ENCODE results near the gene HEATR1.
A peak's percentile ranks its signal among the peaks of the same experiment; 100 is the strongest.

Gene HEATR1

DNA sequence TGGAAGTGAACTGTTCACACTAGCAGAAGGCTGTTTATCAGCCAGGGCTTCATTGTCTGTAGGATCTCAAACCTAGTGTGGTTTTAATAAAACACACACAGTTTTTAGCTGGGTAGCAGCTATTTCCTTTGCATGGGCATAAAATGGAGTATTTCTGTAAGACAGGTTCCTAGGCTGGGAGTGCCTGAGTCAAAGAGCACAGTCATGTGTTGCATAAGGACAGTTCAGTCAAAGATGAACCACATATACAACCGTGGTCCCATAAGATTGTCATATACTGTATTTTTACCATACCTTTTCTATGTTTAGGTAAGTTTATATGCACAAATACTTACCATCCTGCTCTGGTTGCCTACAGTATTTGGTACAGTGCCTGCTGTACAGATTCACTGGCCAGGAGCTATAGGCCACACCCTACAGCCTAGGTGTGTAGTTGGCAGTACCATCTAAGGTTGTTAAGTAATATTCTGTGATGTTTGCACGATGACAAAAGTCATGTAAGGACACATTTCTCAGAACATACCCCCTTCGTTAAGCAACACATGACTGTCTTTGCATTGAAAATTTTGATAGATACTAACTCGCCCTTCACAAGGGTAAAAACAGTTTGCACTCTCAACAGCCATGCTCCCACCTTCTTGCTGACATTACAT, 63.4 kb downstream of the HEATR1 start:
- no peak for DNase-seq

DNA sequence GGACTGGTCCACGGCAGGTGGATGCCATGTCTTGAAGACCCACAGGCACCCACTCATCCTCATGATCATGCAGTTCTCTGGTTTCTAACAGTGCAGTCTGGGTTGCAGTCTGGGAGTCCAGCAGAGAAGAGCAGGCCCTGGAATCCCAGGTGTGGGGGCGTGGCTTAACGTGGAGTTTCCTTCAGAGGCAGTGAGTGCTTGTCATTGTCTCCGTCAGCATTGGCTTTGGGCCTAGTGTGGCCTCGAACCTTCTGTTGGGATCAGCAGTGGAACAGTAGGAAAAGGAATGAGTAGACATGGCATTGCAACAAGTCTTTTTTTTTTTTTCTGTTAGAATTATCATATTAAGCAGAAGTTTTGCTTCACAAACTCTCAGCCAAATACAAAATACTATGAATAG, 67.8 kb downstream of the HEATR1 start:
- DNase-seq, result no peak

DNA sequence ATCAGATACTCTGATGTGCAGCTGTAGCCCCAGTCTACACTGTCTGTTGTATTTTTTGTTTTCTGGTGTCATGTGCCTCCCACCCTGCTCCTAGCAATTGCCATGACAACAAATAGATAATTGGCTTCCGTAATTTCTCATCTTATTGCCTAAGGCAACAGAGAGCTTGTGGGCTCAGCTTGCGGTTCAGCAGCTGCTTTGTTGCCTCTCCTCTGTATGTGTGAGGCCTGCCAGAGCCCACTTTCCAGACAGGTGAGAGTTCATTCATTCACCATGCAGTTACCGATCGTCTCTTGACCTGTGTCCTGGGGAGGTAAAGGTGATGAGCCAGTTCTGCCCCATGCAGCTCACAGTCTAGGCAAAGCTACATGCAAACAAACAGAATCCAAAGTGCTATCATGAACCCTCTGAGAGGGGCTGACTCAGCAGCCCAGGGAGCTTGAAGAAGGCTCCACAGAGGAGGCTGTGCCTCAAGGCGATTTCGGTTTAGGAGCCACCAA, 68.6 kb downstream of the HEATR1 start:
- peak; percentile 94 for DNase-seq

DNA sequence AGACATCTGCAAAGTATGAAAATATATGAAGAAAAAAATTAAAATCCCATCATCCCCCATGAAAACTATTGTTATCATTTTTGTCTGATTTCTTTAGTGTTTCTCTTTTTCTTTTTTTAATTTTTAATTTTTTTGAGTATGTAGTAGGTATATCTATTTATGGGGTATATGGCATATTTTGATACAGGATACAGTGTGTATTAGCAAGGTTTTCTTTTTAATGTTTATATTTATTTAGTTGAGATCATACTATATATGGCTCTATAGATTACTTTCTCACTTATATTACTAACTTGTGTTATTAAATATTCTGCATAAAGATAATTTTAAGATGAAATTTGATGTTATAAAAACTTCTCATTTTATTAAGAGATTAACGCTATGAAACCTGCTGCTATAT, 69.1 kb downstream of the HEATR1 start:
- no peak for DNase-seq

DNA sequence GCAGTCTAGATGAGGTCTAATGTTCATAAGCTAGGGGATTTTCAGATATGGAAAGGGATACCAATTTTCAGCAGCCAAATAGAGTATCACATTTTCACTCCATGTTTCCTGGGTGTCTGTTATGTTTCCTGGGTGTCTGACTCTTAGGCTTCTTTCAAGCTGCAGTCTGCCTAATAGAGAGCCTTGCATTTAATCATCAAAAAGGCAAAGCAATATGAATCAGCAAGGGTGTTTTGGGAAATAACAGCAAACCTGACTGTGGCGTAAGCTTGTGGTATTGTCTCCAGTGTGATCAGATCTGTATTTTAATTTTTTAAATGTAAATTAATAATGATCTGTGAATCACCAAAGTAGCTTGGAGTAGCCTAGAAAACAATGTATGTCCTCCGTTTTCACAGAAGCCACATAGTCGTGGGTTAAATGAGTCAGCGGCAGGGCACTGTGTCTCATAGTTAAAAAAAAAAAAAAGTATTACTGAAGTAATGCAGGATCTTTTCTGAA, 70.1 kb downstream of the HEATR1 start:
- DNase-seq, result no peak

DNA sequence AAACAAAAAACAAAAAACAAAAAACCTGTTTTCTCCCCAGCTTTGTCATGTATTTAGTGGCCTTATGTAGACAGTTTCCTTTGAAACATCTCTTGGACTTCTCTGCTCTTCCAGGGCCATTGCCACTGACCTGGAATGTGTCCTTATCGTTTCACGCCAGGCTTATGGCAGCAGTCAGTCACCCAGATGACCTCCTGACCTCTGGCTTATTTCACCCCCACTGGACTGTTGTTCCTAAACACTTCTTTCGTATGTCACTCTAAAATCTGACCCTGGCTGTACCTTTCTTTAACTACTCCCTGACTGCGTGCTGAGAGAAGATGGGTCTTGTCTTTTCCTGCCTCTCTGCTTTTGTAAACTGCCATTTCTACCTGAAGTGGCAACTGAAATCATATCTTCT, 71.5 kb downstream of the HEATR1 start:
- DNase-seq, result no peak

DNA sequence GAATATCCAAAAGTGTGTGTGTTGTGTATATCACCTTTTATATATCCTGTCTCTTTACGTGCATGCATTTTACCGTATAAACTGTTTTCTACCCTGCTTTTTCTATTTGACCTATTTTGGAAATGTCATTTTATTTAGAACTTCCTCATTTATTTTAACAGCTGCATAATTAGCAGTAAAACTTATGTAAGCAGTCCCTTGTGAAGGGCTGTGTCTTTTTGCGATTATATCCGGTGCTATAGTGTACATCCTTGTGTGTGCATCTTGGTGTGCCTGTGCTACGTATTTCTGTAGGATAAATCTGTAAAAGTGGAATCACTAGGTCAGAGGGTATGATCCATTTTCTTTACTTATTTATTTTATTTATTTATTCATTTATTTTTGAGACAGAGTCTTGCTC, 73.4 kb downstream of the HEATR1 start:
- DNase-seq, result no peak

DNA sequence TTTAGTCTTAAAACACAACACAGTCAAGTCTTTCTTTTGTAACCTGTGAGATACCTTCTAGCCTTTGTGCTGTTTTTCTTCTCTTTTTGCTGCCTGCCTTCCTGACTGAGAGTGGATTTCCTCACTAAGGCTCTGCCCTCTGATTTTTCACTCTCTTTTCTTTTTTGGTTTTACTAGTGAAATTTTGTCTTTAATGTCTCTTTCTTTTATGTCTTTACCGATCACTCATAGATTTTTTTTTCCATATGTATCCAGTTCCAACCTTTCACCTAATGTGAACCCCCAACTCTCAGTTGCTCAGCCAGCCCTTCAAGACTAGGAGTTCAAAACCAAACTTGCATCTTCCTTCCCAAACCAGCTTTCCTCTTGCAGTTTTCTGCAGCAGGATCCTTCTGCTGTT, 74.0 kb downstream of the HEATR1 start:
- no peak for DNase-seq

DNA sequence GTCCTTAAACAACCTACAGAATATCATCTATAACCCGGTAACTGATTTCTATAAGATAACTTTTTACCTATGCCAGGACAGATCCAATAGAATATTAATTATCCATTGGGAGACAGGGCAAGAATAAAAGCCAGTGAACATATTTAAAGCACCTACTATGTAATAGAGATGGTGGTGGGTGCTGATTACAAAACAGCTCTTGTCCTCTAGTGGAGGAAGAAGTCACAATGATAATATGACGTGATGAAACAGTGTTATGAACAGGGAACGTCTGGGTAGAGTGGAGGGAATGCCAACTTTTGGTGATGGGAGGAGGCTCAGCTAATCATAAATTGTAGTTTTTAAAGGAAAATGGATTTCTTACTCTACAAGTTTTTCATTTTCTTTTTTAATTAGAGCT, 78.2 kb downstream of the HEATR1 start:
- no peak for DNase-seq

DNA sequence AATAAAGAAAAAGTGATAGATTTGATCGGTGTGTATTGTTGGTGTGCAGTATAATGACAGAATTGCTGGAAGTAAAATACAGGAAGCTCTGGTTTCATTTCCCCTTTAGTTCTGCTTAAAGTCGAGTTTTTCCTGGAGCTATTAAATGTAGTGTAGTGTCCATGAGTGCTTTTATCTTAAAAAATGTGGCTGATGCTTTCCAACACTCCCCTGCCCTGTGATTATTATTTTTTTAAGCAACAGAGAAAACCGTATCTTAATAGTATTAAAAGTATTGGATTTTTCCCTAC, 79.5 kb downstream of the HEATR1 start:
- no peak for DNase-seq

DNA sequence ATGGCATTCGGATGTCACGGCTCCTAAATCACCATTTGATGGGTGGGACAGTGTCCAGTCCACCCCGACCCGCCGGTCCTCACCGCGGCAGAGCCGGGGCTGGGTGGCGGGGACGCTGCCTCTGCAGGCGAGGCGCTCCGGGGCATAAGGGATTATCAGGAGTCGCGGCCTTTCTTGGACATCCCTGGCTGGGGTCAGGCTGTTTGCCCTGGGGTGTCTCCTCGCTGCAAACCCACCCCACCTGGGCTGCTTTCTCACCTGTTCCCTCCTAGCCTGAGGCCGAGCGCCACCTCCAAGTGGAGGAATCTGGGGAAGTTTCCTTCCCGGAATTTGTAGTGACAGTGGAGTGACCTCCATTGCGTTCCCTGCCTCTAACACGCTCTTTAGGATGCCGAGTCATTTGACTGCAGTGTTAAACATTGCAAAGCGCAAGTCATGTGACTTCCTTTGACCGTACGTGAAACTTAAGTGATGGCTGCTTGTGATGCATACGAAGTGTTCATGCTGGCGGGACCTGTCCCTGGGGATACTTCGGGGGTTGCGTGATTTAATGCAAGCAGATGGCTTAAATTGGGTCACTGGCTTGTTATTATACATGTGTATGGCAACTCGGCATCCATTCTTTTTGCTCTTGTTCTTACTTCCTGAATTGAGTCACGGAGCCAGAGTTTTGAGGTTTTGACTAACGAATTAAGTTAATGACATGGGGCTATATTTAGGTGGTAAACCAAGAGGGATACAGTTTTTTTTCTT, 80.0 kb downstream of the HEATR1 start:
- peak; percentile 77 for DNase-seq

DNA sequence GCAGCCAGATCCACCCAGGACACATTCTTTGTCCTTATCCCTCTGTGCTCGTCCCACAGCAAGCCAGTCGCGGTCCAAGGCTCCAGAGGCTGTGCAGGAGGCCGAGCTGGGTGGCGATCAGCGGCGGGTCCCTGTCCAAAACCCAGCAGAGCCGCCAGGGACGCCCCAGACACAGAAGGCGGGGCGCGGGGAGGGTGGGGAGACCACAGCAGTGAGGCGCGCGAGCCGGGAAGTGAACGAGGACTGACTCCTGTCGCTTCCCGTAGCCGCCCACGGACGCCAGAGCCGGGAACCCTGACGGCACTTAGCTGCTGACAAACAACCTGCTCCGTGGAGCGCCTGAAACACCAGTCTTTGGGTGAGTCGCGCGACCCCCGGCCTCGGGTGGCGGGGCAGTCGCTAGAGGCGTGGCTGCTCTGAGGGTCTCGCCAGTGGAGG, 80.6 kb downstream of the HEATR1 start, which contains the start of gene LGALS8:
LGALS8 (plus strand) TSS at position 279 of the 438 bp plus-strand sequence. CDS start 2,089 bp downstream, outside the sequence.
- peak; percentile 53 for DNase-seq

DNA sequence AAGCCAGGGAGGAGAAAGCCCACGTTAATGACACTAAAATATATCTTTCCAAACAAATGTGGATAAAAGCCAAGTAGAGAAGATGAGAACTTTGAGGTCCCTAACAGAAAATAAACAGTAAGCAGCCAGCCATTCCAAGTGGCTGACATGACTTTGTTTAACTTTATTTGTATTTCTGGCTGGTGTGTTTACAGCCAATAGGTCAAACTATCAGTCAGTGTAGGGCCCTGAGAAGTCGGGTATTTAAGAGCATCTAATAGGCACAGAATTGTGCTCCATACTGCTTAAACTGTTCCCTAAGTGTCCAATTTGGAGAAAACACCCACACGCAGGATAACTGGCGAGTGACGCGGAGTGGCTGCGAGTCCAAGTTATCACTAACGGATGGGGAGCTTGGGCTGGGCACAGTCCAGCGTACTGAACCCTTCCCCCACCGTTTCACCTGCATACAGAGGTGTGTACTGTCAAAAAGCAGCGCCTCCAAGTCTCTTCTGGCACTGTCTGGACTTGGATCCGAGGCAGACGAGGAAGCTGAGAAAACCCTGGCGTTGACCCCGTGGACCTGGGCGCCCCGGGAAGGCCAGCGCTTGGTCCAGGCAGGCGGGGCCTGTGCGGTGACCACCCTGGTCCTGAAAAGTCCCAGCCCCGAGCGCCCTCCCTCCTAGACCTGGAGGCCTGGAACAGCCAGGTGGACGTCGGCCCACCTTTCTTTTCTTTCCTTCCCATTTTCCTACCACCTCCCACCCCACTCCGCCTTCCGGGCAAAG, 81.2 kb downstream of the HEATR1 start:
- DNase-seq, result no peak

DNA sequence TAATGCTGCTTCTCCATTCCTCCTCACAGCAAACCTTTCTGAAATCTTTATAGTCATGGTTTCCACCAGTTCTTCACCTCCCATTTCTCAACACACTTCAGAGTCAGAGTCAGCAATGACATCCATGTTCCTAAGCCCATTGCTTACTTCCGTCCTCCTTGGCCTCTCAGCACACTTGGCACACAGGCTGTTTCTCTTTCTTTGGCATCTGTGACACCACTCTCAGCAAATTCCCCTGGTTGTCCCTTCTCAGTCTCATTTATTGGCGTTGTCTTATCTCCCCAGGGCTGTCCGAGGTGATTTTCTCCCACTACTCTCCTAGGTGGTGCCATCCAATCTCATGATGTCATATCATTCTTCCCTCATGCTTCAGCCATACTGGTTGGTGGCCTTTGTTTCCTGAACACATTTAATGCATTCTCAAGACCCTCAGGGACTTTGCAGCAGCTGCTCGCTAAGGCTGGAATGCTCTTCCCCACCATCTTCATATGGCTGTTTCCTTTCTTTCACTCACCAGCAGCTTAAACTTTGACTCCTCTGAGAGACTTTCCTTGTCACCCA, 83.8 kb downstream of the HEATR1 start:
- no peak for DNase-seq

DNA sequence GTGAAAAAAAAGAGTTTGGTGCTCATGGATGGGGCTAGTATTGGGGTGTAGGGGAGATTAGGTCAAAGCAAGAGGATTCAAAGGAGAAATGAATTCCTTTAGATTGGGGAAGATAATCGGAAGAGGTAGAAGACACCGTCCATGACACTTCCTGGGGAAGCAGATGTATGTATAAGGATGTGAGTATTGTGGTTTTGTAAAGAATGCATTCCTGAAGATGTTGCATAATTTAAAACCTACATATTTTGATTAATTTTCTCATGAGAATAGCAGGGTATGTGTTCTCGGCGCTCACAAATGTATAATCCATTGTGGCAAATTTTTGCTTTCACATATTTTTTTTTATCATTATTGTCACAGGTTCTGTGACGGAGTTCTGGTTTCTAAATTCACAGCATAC, 86.0 kb downstream of the HEATR1 start:
- no peak for DNase-seq

DNA sequence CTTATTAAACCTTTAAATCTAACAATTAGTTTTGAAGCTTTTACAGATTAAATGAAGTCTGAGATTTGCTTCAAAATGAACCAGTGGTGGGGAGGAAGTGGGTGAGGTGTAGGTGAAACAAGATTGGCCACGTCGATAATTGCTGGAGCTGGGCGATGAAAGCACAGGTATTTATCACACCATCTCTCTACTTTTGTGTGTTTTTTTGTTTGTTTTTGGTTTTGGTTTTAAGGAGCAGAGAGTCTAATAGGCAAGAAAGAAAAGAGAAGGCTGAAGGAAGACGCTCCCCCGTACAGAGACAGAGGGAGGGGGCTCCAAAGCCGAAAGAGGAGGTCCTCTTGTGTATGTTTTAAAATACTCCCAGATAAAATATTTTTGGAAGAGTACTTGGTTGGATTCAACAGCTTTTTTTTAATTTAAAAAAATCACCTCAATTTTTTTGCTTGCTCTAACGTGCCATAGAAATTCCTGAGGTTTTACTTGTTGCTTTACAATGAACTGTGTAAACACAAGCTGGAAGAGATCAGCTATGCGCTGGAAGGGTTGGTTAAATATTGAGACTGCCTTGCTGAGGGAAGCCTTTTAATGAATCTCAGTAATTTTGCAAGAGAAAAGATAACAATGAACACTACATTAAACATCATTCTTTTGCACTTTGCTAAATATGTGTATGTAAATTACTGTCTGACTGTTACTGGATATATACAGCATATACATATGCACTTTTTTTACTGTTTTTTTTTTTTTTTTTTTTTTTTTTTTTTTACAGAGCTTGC, 87.2 kb downstream of the HEATR1 start:
- no peak for DNase-seq

DNA sequence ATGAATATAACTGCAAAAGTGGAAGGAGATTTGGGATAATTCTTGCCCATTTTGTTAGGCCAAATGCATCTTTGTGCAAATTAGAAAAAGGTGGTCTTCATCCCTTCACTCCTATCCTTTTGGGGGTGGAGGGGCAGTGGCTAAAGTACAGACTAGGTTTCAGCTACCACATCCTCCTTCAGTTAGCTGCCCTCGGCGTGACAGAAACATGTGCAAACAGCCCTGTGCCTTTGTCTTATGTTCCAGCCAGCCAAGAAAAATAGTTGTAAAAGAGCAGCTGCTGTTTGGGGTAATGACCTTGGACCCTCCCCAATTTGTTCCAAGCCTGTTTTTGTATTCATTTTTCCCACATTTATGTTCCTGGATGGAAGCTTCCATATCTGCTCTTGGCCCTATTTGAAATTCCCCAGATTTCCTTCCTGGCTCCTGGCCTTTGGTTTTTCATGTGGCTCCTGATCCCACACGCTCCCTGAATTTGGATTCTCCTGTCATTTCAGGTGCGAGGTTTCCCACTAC, 88.8 kb downstream of the HEATR1 start:
- peak; percentile 93 for DNase-seq

DNA sequence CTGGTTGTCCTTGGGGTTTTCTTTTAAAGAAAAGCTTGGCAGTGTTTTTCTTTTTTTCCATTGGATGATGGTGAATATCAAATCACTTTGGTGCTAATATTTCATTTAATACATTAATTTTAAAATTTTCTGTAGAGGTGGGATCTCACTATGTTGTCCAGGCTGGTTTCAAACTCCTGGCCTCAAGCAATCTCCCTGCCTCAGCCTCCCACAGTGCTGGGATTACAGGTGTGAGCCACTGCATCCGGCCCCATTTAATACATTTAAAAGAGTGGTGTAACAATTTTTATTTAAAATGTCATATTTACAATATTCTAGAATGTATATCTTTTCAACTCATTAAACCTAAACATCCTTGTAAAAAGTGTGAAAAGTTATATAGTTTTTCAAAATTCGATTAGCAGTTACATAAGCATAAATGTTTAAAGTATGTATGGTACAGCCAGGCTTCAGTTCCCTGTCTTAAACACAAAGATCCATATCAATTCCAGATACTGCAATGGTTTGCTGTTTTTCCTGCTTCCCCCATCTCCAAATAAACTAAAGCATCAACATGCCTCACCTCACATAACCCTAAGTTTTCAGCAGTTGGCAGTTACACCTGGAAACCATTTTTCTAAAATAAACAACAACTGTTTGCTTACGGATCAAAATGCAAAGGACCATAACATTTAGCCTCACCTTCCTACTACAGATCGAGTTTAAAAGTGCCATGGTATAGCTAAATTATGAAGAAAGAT, 89.4 kb downstream of the HEATR1 start:
- peak; percentile 93 for DNase-seq

DNA sequence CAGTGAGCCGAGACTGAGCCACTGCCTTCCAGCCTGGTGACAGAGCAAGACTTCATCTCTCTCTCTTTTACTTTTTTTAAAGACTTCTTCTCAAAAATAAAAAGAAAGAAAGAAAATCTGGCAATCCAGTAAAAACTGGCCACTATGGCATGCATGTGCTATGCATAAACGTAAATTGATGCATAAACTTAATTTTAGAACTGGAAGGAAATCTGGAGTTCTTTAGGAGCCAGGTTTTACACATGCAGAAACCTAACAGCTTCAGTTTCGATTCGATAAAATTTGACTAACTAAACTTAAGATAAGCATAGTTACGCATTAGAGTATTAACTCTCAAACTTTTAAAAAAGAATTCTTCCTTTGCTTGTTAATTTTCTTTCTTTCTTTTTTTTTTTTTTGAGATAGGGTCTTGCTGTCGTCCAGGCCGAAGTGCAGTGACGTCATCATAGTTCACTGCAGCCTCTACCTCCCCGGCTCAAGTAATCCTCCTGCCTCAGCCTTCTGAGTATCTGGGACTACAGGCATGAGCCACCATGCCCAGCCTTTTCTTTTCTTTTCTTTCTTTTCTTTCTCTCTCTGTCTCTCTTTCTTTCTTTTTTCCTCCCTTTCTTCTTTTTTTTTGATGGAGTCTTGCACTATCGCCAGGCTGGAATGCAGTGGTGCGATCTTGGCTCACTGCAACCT, 92.4 kb downstream of the HEATR1 start:
- no peak for DNase-seq

DNA sequence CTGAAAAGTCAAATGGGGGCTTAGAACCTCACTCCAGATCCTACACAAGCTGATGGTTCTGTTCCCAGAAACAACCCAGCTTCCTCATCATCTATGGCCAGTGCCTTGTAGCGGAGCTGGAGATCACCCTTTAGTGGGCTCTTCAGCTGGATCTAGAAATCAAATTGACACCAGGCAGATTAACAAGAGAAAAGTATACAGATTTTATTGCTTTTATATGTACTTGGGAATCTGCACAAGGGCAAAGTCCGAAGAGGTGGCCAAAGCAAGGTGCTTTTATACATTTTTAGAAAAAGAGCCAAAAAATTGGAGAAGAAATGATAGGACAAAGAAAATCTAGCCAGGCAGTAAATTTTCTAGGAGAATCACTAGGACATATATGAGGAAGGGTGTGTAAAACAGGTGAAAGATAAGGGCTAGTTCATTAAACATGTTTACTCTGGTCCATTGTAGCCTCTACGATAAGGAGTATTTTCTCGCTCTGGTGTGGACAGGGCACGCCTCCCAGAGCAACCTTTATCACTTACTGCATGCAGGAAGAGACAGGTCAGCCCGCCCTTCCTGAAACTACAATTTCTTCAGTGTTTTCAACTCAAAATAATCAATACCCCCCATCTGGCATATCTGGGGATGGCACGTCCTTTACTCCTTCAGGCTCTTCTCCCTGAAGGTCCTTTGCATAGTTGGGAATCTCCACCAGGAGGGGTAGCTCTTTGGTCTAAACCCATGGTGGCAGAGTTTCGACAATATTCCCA, 94.5 kb downstream of the HEATR1 start:
- DNase-seq, result no peak

All from NCI-H2081 treated with DMSO at 0.1 percent for 48 hours (cell line).